Measurements from ENCODE around the gene RNF144B. TPM values are rescaled to one million over a fixed set of nuclear protein-coding genes. Genes with fewer than 3 reads are reported as not detected.

The RNF144B gene
- total and polyA plus RNA-seq, 2 of the 8 experiments (the other 6 are each of a cell fraction or from before 2014, with no cell fraction given), result 1.8 to 11.2 TPM

DNA sequence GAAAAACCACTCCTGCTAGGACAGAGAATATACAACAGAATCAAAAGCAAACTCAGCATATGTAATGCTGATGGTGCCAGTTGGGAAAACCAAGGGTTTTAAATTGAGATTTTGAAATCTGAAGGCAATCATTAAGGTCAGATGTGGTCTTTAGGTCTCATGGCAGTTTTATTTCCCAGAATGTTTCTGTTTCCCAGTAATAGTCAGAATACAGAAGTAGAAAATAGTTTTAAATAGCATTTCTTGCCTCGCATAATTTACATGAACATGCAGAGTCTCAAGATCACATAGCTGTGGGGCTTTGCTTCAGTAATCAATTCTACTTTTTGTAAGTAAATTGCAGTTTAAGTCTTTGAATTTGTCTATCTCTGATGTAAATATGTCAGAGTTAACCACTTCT lies 58.1 kb downstream of the RNF144B start:
- no peak overlapping the region for H3K23ac ChIP-seq (ENCODE audit: insufficient read length)
- H3K23me2 ChIP-seq (ENCODE audit: low read depth, low read length), result no peaks in the 10 kb centered on the region; the same call in 1 of the 2 replicates
- no peaks in the 10 kb centered on the region for H3K36me3 ChIP-seq (ENCODE audit: control insufficient read depth in 2 of 4, insufficient read depth in 4 of 4, low read length in 3 of 4)
- H3K9ac ChIP-seq (replicated peaks in 1 of 4; ENCODE audit: extremely low read depth in 1 of 4, low read depth in 3 of 4, low read length in 3 of 4), result no peak overlapping the region
- no peaks in the 10 kb centered on the region for H4K20me1 ChIP-seq (replicated peaks in 1 of 2; ENCODE audit: control insufficient read depth in 1 of 2, insufficient read depth in 2 of 2, low read length in 2 of 2)
- H4K91ac ChIP-seq (replicated peaks; ENCODE audit: insufficient read length, low read length), result no peak overlapping the region
- no peak overlapping the region for H3K4me2 ChIP-seq (ENCODE audit: insufficient read depth in 1 of 2, low read depth in 2 of 2, low read length in 2 of 2)
- H3K79me1 ChIP-seq (ENCODE audit: low read depth, low read length), result no peaks in the 10 kb centered on the region
- ChIA-PET POLR2A (ENCODE audit: partially characterized antibody) (no interaction called here), CTCF (ENCODE audit: partially characterized antibody) (interaction anchor here (0.6 kb wide), 1 partner anchor 53 kb away, joined by 3 read pairs; no protein-coding TSS in a partner anchor)
- no peak overlapping the region for H2BK15ac ChIP-seq (ENCODE audit: low read length)
- no peak overlapping the region for H2AFZ ChIP-seq (ENCODE audit: low read length)
- TF ChIP-seq BACH1 (IDR thresholded peaks at IDR 0.05; ENCODE audit: low read length), result no peak
- no peak for TF ChIP-seq SUZ12 (IDR thresholded peaks at IDR 0.05; ENCODE audit: low read length)
- TF ChIP-seq RXRA (IDR thresholded peaks at IDR 0.05; ENCODE audit: insufficient read depth, low read depth, low read length), result no peak
- TF ChIP-seq TAF1 (IDR thresholded peaks at IDR 0.05; ENCODE audit: low read depth, low read length), result no peak
- no peak overlapping the region for H4K8ac ChIP-seq (ENCODE audit: extremely low read depth, insufficient read depth, low read length)
- H3K27ac ChIP-seq (ENCODE audit: low read depth, low read length), result no peak overlapping the region
- no peak overlapping the region for H2BK12ac ChIP-seq (ENCODE audit: low read depth, low read length)
- no peak overlapping the region for H2BK5ac ChIP-seq (ENCODE audit: low read depth, low read length)
- H3K79me2 ChIP-seq (ENCODE audit: control insufficient read depth in 1 of 2, insufficient read depth in 2 of 2, low read length in 2 of 2), result no peaks in the 10 kb centered on the region
- no peak for DNase-seq (ENCODE audit: low read depth in 1 of 2, low spot score in 2 of 2)
- no peak overlapping the region for H3K4me3 ChIP-seq (ENCODE audit: extremely low read depth in 1 of 4, insufficient read depth in 2 of 4, low read depth in 3 of 4, low read length in 4 of 4)
- no peak overlapping the region for H3K14ac ChIP-seq (ENCODE audit: insufficient read length)
- WGBS, 2 experiments (ENCODE audit: extremely low coverage in 1 of 2, insufficient coverage in 1 of 2, insufficient read length in 1 of 2, insufficient replicate concordance in 2 of 2, low coverage in 1 of 2, low lambda C conversion rate in 2 of 2, missing lambda C conversion rate in 1 of 2), result 90% methylated on average over 1 of the region's 1 CpG; no CpG with 5 or more reads in 1 of the 2 experiments
- no peak overlapping the region for H4K5ac ChIP-seq (ENCODE audit: insufficient read length, low read depth, low read length)
- no peaks in the 10 kb centered on the region for H3K27me3 ChIP-seq (replicated peaks in 1 of 4; ENCODE audit: control insufficient read depth in 3 of 4, extremely low read depth in 1 of 4, insufficient read depth in 3 of 4, low read length in 3 of 4)
- H2BK20ac ChIP-seq (ENCODE audit: low read length), result no peak overlapping the region
- no peaks in the 10 kb centered on the region for H3K4me1 ChIP-seq (replicated peaks in 1 of 4; ENCODE audit: control insufficient read depth in 3 of 4, insufficient read depth in 4 of 4, low read length in 3 of 4)
- H3K56ac ChIP-seq (replicated peaks; ENCODE audit: insufficient read length, low read depth, low read length), result no peak overlapping the region
- no peak overlapping the region for H2BK120ac ChIP-seq (replicated peaks; ENCODE audit: low read depth, low read length)
- no peak for FAIRE-seq
- H2AK5ac ChIP-seq (ENCODE audit: low read depth, low read length), result no peak overlapping the region
- no peaks in the 10 kb centered on the region for H3K9me3 ChIP-seq (ENCODE audit: insufficient read depth in 2 of 2, low read depth in 1 of 2, low read length in 1 of 2)
- no peak overlapping the region for H3K18ac ChIP-seq (ENCODE audit: extremely low read depth, low read length)
- no peak overlapping the region for H3K4ac ChIP-seq (replicated peaks; ENCODE audit: insufficient read length, low read depth, low read length)

All from H1 (cell line).